ENCODE data around the gene BACH2. TPM values are rescaled to one million over a fixed set of nuclear protein-coding genes. Genes with fewer than 3 reads are reported as not detected.

Gene BACH2
- total and polyA plus RNA-seq, 10 of the 15 experiments (the other 5 are each of a cell fraction or from before 2014, with no cell fraction given) = 0.03 to 0.28 (median 0.04) TPM; not detected in 3

GRCh38 chr6:90072935-90073464, 223.6 kb downstream of the BACH2 start:
- 35% methylated on average over 11 of the region's 11 CpGs for WGBS (ENCODE audit: insufficient coverage, insufficient replicate concordance, low lambda C conversion rate, missing lambda C conversion rate)
- FAIRE-seq (no peak), DNase-seq (ENCODE audit: low read depth, low spot score) (no peak), ATAC-seq (no peak)
- TF ChIP-seq ZBED1 (IDR thresholded peaks at IDR 0.05; ENCODE audit: borderline replicate concordance) = no peak
- TF ChIP-seq TARDBP (IDR thresholded peaks at IDR 0.05; ENCODE audit: borderline replicate concordance) = no peak
- no peak for TF ChIP-seq HDAC2 (IDR thresholded peaks at IDR 0.05)
- no peak overlapping the region for H3K4me2 ChIP-seq (ENCODE audit: control insufficient read depth, insufficient read depth)
- H4K20me1 ChIP-seq (ENCODE audit: control insufficient read depth, insufficient read depth) = no peaks in the 10 kb centered on the region
- H3K79me2 ChIP-seq (ENCODE audit: control insufficient read depth, insufficient read depth, low read length) = no peaks in the 10 kb centered on the region
- CTCF ChIA-PET = interaction anchor here (0.7 to 1.3 kb wide), 3 partner anchors 10 to 406 kb away, joined by 3 to 4 read pairs (median 3); no protein-coding TSS in a partner anchor
- H3K4me1 ChIP-seq (ENCODE audit: control insufficient read depth, insufficient read depth, low read length) = no peaks in the 10 kb centered on the region
- H3K27ac ChIP-seq (ENCODE audit: control insufficient read depth, insufficient read depth) = no peak overlapping the region
- H3K4me3 ChIP-seq = no peak overlapping the region
- in situ Hi-C loops (cut with MboI) = no loop called here
- RAD21 ChIA-PET (ENCODE audit: unreplicated experiment) = no interaction called here
- intact Hi-C loops (cut with micrococcal nuclease; ENCODE audit: unreplicated experiment) = no loop called here
- peaks cover 3 to 17% of the 10 kb centered on the region in 2 experiments; a peak in 3 of 4 replicates for H3K27me3 ChIP-seq (replicated peaks in 1 of 2; ENCODE audit: control insufficient read depth in 2 of 2, insufficient read depth in 2 of 2, low read length in 1 of 2)
- no peak overlapping the region for H3K9ac ChIP-seq (ENCODE audit: control insufficient read depth, insufficient read depth, low read length)
- SMC1A ChIA-PET (ENCODE audit: uncharacterized antibody, unreplicated experiment) = interaction anchor here (0.6 kb wide), 1 partner anchor 197 kb away, joined by 3 read pairs; no protein-coding TSS in a partner anchor
- no peaks in the 10 kb centered on the region for H3K9me3 ChIP-seq (replicated peaks; ENCODE audit: control insufficient read depth, insufficient read depth, low read length)
- no TSS peak for BruUV-seq (replicated peaks)
- no peaks in the 10 kb centered on the region for H3K36me3 ChIP-seq (ENCODE audit: control insufficient read depth in 2 of 2, insufficient read depth in 2 of 2, low read length in 1 of 2)
- no peak overlapping the region for H2AFZ ChIP-seq (ENCODE audit: control insufficient read depth, low read depth, low read length)
- POLR2A ChIA-PET = no interaction called here

GRCh38 chr6:90072501-90072900, 224.1 kb downstream of the BACH2 start:
- Histone ChIP-seq H3K9ac (ENCODE audit: control insufficient read depth, insufficient read depth, low read length) (no peak overlapping the region), H3K4me1 (ENCODE audit: control insufficient read depth, insufficient read depth, low read length) (no peaks in the 10 kb centered on the region), H3K36me3 (ENCODE audit: control insufficient read depth in 2 of 2, insufficient read depth in 2 of 2, low read length in 1 of 2) (no peaks in the 10 kb centered on the region), H2AFZ (ENCODE audit: control insufficient read depth, low read depth, low read length) (no peak overlapping the region), H3K27me3 (replicated peaks in 1 of 2; ENCODE audit: control insufficient read depth in 2 of 2, insufficient read depth in 2 of 2, low read length in 1 of 2) (peaks cover 3 to 17% of the 10 kb centered on the region in 2 experiments; a peak in 3 of 4 replicates), H3K9me3 (replicated peaks; ENCODE audit: control insufficient read depth, insufficient read depth, low read length) (no peaks in the 10 kb centered on the region), H3K4me3 (no peak overlapping the region), H4K20me1 (ENCODE audit: control insufficient read depth, insufficient read depth) (no peaks in the 10 kb centered on the region), H3K4me2 (ENCODE audit: control insufficient read depth, insufficient read depth) (no peak overlapping the region), H3K79me2 (ENCODE audit: control insufficient read depth, insufficient read depth, low read length) (no peaks in the 10 kb centered on the region), H3K27ac (ENCODE audit: control insufficient read depth, insufficient read depth) (no peak overlapping the region)
- SMC1A ChIA-PET (ENCODE audit: uncharacterized antibody, unreplicated experiment) = interaction anchor here (0.6 kb wide), 1 partner anchor 198 kb away, joined by 3 read pairs; no protein-coding TSS in a partner anchor
- DNase-seq (ENCODE audit: low read depth, low spot score) = no peak
- CTCF ChIA-PET = interaction anchor here (0.7 to 1.3 kb wide), 3 partner anchors 10 to 407 kb away, joined by 3 to 4 read pairs (median 3); no protein-coding TSS in a partner anchor
- TF ChIP-seq WRNIP1 (IDR thresholded peaks at IDR 0.05; ENCODE audit: borderline replicate concordance, low read depth, low read length) = no peak
- no peak for TF ChIP-seq CREM (IDR thresholded peaks at IDR 0.05; ENCODE audit: low read depth)
- TF ChIP-seq GATAD2B (conservative IDR thresholded peaks at IDR 0.05; ENCODE audit: low read depth) = no peak
- no peak for TF ChIP-seq ASH2L (IDR thresholded peaks at IDR 0.05; ENCODE audit: borderline replicate concordance, low read depth)
- TF ChIP-seq ZZZ3 (IDR thresholded peaks at IDR 0.05; ENCODE audit: control insufficient read depth, insufficient read length, low read depth) = no peak
- TF ChIP-seq CBFB (IDR thresholded peaks at IDR 0.05; ENCODE audit: low read depth) = no peak
- POLR2A ChIA-PET = no interaction called here
- FAIRE-seq = no peak
- no peak for ATAC-seq
- RAD21 ChIA-PET (ENCODE audit: unreplicated experiment) = no interaction called here
- BruUV-seq (replicated peaks) = no TSS peak
- in situ Hi-C loops (cut with MboI) (no loop called here), intact Hi-C loops (cut with micrococcal nuclease; ENCODE audit: unreplicated experiment) (no loop called here)
- WGBS (ENCODE audit: insufficient coverage, insufficient replicate concordance, low lambda C conversion rate, missing lambda C conversion rate) = 31% methylated on average over 3 of the region's 3 CpGs
